Measurements from ENCODE around the gene TMEM19. TPM values are rescaled to one million over a fixed set of nuclear protein-coding genes. Genes with fewer than 3 reads are reported as not detected.

TMEM19 gene
- total RNA-seq, 1 donor from 2014 or later, result 36.0 TPM

DNA sequence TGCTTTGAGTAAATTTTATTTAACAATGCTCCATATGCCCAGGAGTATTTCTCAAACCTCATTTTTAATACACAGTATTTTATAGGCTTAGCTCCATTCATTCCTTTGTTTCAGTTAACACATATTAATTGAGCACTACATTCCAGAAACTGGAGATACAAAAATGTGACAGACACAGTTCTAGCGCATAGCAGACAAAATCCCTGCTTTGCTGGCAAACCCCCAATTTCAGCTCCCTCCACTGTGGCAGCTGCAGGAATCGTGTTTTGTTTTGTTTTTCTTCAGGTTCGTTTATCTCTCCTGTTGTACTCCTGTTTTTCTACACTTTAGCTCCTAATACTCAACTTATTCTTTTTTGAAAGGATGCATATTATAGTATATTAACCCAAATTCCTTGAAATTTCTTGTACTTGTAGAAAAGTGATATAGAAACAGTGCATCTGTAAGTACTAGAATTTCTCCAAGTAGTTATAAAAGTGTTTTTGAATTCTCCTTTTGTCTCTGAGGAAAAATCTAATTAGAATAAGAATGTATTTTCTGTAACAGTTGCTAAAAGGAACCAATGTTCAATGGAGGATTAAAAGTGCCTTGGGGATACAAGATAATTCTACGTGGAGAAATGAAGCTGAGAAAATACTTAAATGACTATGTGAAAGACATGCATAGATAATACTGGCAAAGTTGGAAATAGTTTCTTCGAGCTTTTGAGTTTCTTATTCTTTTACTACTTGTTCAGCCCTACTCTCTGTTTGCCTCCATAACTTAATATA is 62.4 kb downstream of the TMEM19 start:
- no peaks in the 10 kb centered on the region for H3K36me3 ChIP-seq (ENCODE audit: control insufficient read depth in 3 of 3, insufficient read depth in 3 of 3, low read length in 3 of 3)
- H3K27me3 ChIP-seq (ENCODE audit: control insufficient read depth in 3 of 3, insufficient read depth in 3 of 3, low read length in 3 of 3), result no peaks in the 10 kb centered on the region
- no peaks in the 10 kb centered on the region for H3K9me3 ChIP-seq (ENCODE audit: control insufficient read depth in 3 of 3, low read length in 3 of 3)
- peaks cover 0 to 2% (median 0%) of the 10 kb centered on the region in 3 donors for H3K4me1 ChIP-seq (ENCODE audit: control insufficient read depth in 3 of 3, insufficient read depth in 3 of 3, low read length in 3 of 3)
- H3K27ac ChIP-seq (ENCODE audit: low read depth, low read length), result no peak overlapping the region
- no peak overlapping the region for H3K4me3 ChIP-seq (ENCODE audit: low read length in 3 of 3)
- H3K9ac ChIP-seq (ENCODE audit: low read depth in 1 of 3, low read length in 3 of 3), result no peak overlapping the region

DNA sequence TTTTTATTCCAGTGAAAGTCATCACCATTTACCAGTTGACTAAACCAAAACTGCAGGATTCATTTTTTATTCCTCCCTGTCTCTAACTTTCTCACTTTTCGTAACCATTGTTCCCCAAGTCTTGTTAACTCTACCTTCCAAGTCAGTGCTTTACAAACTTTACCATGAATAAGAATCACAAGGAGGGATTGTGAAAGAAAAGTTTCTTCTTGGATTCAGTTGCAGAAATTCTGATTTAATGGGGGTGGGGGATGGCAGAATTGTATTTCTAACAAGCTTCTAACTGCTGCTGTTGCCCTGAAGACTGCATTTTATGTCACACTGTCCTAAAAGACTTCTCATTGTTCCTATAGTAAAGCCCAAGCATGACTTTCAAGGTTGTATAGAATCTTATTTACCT is 63.8 kb downstream of the TMEM19 start:
- no peaks in the 10 kb centered on the region for H3K36me3 ChIP-seq (ENCODE audit: control insufficient read depth in 3 of 3, insufficient read depth in 3 of 3, low read length in 3 of 3)
- H3K27ac ChIP-seq (ENCODE audit: low read depth, low read length), result no peak overlapping the region
- no peak overlapping the region for H3K9ac ChIP-seq (ENCODE audit: low read depth in 1 of 3, low read length in 3 of 3)
- no peaks in the 10 kb centered on the region for H3K27me3 ChIP-seq (ENCODE audit: control insufficient read depth in 3 of 3, insufficient read depth in 3 of 3, low read length in 3 of 3)
- no peak overlapping the region for H3K4me3 ChIP-seq (ENCODE audit: low read length in 3 of 3)
- H3K4me1 ChIP-seq (ENCODE audit: control insufficient read depth in 3 of 3, insufficient read depth in 3 of 3, low read length in 3 of 3), result peaks cover 0 to 7% (median 6%) of the 10 kb centered on the region in 3 donors
- no peaks in the 10 kb centered on the region for H3K9me3 ChIP-seq (ENCODE audit: control insufficient read depth in 3 of 3, low read length in 3 of 3)

DNA sequence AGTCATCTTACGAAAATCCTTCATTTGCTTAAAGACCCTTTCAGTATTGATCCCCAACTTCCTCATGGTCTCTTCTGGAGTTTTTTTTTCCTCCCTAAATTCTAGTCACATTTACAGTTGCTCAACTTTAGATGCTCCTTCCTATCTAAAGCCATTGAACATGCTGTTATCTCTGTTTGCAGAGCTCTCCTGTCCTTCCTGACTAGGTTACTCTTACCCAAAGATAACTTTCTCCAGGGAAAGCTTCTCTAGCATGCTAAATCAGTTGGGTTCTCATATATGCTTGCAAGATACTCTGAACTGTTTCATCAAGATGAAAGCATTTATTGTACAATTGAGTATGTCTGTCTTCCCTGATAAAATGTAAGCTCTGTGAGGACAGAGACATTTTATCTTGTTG is 67.0 kb downstream of the TMEM19 start:
- Histone ChIP-seq H3K27me3 (ENCODE audit: control insufficient read depth in 3 of 3, insufficient read depth in 3 of 3, low read length in 3 of 3) (no peaks in the 10 kb centered on the region), H3K9ac (ENCODE audit: low read depth in 1 of 3, low read length in 3 of 3) (no peak overlapping the region), H3K4me3 (ENCODE audit: low read length in 3 of 3) (no peak overlapping the region), H3K36me3 (ENCODE audit: control insufficient read depth in 3 of 3, insufficient read depth in 3 of 3, low read length in 3 of 3) (no peaks in the 10 kb centered on the region), H3K27ac (ENCODE audit: low read depth, low read length) (no peak overlapping the region), H3K9me3 (ENCODE audit: control insufficient read depth in 3 of 3, low read length in 3 of 3) (no peaks in the 10 kb centered on the region), H3K4me1 (ENCODE audit: control insufficient read depth in 3 of 3, insufficient read depth in 3 of 3, low read length in 3 of 3) (peaks cover 0 to 16% (median 11%) of the 10 kb centered on the region in 3 donors)

Small RNAs within 50 kb of the gene (small RNA-seq; reads per million reads assigned to genes)
- not detected for gene RF00560

Other genes with a start within 250 kb of the TMEM19 start
- 4.7 TPM for gene LGR5, start 246.3 kb upstream of the TMEM19 start, total RNA-seq
- gene ZFC3H1, start 22.2 kb upstream of the TMEM19 start, total RNA-seq, result 25.1 TPM
- 5.2 TPM for gene THAP2, start 21.8 kb upstream of the TMEM19 start, total RNA-seq
- 9.9 TPM for gene RAB21, start 68.8 kb downstream of the TMEM19 start, total RNA-seq
- gene TBC1D15, start 153.7 kb downstream of the TMEM19 start, total RNA-seq, result 20.9 TPM